LNCAP (cell line): ENCODE measurements around the gene DAAM2.

Source experiments
- TF ChIP-seq, protein P1 (sequence below): fragments of 450-650 bp; IDR thresholded peaks from 2 replicates; pipeline ENCODE4 v1.5.1; 2017; ENCODE audit warnings: mild to moderate bottlenecking

Gene DAAM2

DNA sequence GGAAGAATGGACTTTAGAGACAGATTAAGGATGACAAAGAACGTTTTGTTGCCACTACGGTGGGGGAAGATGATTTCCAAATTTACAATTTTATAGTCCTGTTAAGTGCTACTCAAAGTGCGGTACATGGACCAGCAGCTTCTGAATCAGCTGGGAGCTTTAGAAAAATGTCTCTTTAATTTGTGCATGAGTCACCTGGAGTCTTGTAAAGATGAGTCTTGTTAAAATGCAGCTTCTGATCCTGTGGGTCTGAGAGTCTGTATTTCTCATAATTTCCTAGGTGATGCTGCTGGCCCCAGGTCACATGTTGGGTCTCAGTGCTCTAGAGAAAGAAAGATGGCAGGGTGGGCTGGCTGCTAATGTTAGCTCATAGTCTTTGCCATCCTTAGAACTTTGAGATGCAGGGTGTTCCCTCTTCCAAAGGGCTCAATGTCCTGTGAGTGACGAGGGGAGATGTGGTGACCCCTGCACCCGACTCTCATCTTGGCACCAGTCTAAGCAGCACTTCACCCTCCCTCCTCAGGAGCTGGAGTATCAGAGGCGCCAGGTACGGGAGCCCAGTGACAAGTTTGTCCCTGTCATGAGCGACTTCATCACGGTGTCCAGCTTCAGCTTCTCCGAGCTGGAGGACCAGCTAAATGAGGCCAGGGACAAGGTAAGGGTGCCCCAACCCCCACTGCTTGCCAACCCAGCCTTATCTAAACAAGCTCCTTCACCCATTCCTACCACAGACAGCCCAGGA is 107.5 kb downstream of the DAAM2 start:
- TF ChIP-seq, protein P1, sequence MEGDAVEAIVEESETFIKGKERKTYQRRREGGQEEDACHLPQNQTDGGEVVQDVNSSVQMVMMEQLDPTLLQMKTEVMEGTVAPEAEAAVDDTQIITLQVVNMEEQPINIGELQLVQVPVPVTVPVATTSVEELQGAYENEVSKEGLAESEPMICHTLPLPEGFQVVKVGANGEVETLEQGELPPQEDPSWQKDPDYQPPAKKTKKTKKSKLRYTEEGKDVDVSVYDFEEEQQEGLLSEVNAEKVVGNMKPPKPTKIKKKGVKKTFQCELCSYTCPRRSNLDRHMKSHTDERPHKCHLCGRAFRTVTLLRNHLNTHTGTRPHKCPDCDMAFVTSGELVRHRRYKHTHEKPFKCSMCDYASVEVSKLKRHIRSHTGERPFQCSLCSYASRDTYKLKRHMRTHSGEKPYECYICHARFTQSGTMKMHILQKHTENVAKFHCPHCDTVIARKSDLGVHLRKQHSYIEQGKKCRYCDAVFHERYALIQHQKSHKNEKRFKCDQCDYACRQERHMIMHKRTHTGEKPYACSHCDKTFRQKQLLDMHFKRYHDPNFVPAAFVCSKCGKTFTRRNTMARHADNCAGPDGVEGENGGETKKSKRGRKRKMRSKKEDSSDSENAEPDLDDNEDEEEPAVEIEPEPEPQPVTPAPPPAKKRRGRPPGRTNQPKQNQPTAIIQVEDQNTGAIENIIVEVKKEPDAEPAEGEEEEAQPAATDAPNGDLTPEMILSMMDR, result no peak

- TF ChIP-seq, protein P1, result no peak
Measured at GRCh38 chr6:39901116-39901655, 109.0 kb downstream of the DAAM2 start.

GRCh38 chr6:39901670-39902069 is 109.5 kb downstream of the DAAM2 start:
- TF ChIP-seq, protein P1, result no peak

DNA sequence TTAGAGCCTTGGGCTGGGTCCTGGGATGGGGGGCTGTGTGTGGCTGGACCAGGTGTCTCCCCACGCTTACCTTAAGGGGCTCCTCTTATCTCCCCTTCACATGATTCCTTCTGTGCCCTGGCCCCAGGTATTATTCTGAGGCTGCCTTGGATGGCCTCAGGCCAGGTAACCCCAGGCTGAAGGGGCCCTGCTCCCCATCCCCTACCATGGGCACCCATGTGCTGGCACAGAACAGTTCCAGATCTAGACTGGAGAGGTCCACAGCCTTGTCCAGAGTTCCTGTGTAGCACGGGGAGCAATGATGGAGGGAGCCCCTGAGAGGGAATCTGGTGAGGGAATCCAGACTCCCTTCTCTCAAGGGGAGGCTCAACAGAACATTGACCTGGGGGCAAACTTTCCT is 110.0 kb downstream of the DAAM2 start:
- TF ChIP-seq, protein P1, result no peak

- TF ChIP-seq, protein P1, result no peak
Measured at GRCh38 chr6:39902786-39903465, 110.8 kb downstream of the DAAM2 start.

- TF ChIP-seq, protein P1, result no peak
Measured at GRCh38 chr6:39903656-39904055, 111.5 kb downstream of the DAAM2 start.

- TF ChIP-seq, protein P1, result no peak
Measured at GRCh38 chr6:39904946-39905639, 112.9 kb downstream of the DAAM2 start.
